HG02588 (cell line): Measurements from ENCODE around the gene FHIP1B.

ENCODE experiments used
- ATAC-seq: cut with Tn5 transposase; IDR thresholded peaks from one replicate; pipeline ENCODE4 v1.9.1; 2021; ENCODE audit warnings: mild to moderate bottlenecking, moderate library complexity; ENCODE audit not compliant: unreplicated experiment

The FHIP1B gene

GRCh38 chr11:6240781-6241180 is 6.3 kb upstream of the FHIP1B start:
- ATAC-seq: no peak

- ATAC-seq: no peak
Measured at GRCh38 chr11:6240139-6240538, 5.7 kb upstream of the FHIP1B start.

DNA sequence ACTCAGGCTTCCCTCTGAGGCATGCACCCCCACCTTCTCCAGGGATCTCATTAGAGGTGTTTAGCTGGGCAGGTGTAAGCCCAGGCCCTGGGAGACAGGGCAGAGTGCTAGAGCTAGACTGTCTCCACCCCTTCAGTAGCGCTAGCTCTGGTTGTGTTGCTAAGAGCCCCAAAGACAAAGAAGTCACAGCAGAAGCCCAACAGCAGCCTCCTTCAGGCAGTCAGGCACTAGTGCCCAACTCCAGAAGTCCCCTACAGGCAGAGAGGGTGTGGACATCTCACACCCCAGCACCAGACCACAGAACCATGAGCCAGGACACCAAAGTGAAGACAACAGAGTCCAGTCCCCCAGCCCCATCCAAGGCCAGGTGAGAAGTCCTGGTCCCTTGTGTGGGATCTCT is 4.5 kb upstream of the FHIP1B start, which contains the start of gene CNGA4:
Gene CNGA4 (plus strand): TSS at position 188 of the 400 bp plus-strand sequence. CDS start 118 bp downstream, at position 306.
- no peak for ATAC-seq

DNA sequence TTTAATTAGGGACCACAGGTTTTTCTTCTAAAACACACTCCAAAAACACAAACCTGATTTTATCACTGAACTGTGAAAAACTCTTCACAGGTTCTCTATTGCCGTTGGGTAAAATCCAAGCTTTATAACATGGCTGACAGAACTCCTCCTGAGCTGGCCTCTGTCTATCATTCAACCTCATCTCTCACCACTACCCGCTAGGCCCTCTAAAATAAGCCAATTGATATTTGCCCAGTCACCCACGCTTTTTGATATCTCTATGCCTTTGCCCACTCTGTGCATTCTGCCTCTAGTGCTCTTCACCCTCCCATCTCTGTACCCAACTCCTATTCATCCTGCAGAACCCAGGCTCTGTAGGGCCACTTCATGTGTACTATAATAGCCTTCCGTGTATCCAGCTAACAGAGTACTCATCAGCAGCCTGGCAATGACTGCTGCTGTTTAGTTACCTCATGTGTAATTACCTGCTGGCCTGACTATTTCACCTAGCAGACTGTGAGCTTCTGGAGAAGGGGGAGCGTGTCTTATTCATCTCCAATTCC is 3.4 kb upstream of the FHIP1B start:
- no peak for ATAC-seq

DNA sequence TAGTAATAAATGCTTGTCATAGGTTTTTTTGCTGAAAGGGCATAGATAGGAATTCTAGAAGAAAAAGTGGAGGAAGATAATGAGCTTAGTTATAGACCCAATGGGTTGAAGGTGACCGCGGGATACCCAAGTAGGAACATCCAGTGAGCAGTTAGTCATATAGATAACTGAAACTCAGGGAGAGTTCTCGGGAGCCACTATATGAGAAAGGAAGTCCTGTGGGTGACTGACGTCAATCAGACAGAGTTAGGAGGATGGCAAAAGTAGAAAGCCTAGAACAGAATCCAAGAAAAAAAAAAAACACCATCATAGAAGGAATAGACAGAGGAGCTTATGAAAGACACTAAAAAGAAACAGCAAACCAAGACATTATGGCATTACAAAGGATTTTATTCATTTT is 2.8 kb upstream of the FHIP1B start:
- no peak for ATAC-seq

DNA sequence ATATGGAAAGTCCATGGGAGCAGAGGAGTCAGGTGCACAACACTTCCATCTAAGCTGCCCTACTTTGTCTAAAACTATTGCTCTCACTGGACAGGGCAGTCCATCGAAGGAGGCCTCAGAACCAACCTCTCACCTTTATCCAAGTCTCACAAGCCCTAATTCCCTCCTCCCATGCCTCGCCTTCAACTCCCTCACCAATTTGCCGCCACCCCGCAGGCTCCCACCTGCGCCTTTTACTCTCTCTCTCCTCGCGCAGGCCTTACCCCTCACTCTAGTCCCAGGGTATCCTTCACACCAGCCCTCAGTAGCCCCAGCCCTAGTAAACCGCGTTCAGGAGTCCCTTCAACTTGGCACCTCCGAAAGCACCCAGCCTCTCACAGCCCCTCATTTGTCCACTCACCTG is 451 bp downstream of the FHIP1B start:
- no peak for ATAC-seq

DNA sequence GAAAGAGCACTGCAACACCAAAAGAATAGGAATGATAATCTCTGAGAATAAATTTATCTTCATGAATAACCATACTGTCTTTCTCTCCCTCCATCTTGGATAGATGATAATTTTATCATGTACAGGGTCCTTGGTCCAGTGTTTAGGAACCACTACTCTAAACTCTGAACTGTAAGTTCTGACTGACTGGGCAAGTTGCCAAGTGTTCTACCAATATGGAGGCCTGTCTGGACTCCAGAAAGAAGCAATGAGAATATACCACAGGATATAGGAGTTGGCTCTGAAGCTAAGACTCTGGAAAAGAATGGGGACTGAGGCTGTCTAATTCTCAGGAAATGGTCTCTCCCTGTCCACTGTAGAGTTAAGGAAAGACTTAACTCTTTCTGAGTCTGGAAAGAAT is 1.5 kb downstream of the FHIP1B start:
- ATAC-seq: no peak

DNA sequence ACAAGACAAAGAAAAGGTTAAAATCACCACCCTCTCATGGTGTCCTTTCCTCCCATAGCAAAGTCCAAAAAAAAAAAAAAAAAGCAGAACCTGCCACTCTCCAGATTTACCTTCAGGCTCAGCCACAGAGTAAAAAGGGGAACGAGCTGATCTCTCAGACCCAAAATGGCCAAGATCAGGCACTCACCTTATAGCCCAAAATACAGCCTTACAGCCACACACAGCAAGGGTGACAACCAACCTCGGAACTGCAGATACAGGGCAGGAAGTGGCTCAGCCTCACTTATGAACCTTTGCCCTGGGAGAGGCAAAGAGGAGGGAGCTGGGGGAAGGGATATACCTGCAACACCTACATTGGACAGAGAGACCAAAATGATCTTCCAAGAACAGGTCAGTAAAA is 4.5 kb downstream of the FHIP1B start:
- no peak for ATAC-seq

GRCh38 chr11:6228520-6228919 is 5.9 kb downstream of the FHIP1B start:
- ATAC-seq: no peak

DNA sequence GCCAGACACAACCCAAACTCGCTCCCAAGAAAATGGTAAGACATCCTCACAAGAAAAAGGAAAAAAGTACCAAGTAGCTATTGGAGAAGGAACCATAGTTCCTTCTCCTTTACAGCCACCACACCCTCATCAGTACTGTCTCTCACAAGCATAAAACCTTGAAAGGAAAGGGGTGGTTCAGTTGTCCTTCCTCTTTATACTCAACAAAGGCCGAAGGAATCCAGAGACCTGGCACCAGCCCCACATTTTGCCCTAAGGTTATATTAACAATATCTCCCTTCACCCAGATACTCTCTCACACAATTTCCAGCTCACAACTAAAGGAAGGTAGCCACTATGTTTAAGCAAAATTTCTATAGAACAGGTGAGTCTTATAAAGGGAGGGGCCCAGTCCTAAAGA is 8.5 kb downstream of the FHIP1B start:
- ATAC-seq: no peak

- ATAC-seq: no peak
Measured at GRCh38 chr11:6225024-6225423, 9.4 kb downstream of the FHIP1B start.

GRCh38 chr11:6224421-6224820 is 10.0 kb downstream of the FHIP1B start:
- ATAC-seq: no peak

DNA sequence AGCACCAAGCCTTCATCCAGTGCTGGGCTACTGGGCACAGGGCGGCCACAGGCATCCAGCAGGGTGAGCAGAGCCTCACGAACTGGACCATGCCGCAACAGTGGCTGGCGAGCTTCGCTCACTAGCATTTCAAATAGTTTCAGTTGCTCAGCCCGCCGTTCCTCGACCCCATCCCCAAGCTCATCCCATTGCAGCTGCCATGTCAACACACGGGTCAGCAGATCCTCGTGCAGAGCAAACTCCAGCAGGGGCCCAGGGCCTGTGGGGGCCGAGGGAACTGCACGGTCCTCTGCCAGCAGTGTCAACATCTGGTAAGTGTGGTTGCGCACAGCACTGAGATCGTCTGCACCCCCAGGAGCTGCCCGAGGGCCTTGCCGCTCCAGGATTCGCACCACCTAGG is 10.6 kb downstream of the FHIP1B start:
- ATAC-seq: no peak

GRCh38 chr11:6219359-6219758 is 15.1 kb downstream of the FHIP1B start:
- ATAC-seq: no peak

DNA sequence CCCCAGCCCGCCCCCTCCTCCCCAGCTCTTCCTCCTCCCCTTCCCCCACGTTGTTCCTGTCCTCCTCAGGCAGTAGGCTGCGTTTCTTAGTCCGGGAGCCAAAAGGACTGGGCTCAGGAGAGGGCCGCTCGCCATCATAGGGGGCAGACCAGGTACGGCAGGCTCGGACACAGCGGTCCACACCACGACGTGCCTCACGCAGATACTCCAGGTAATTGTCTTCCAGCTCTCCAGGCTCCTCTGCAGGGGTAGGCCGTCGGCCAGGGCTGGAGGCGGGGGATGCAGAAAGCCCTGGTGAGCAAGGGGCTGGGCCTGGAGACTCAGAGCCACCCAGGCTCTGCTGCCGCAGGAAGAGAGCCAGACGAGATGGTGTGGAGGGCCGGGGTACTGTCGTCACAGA is 16.7 kb downstream of the FHIP1B start:
- no peak for ATAC-seq

DNA sequence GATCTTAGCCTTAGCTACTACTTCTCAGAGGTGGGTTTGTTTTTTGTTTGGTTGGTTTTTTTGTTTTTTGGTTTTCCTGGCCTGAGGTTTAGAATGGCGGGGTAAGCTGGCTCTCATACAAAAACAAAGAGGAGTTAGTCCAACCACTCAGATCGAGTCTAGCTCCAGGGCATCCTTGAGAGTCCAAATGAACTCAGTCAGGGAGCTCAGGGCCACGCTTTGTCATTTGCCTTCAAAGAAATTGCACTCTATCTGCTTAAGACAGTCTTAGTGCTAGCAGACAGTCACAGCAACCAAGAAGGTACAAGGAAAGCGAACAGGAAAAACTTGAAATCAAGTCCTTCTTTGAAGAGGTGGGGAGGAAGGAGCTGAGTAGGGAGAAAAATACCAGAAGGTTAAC is 17.9 kb downstream of the FHIP1B start:
- no peak for ATAC-seq

DNA sequence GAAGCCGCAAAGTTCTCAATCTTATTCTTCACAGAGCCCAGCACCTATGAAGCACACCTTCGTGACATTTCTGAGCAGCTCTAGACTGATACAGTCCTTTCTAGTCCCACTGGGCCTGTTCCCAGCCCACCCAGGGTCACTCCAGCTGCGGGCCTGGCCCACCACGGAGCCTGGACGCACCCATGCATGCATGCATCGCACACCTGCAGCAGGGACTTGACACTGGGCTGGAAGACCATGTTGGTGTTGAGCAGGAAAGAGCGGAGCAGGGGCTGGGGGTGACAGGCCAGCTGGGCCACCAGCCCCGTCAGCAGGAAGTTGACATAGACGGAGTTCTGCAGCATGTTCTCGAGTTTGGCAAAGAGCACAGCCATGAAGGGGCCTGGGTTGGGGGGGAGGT is 19.9 kb downstream of the FHIP1B start:
- ATAC-seq: no peak

- ATAC-seq: no peak
Measured at GRCh38 chr11:6210274-6210955, 24.0 kb downstream of the FHIP1B start.

DNA sequence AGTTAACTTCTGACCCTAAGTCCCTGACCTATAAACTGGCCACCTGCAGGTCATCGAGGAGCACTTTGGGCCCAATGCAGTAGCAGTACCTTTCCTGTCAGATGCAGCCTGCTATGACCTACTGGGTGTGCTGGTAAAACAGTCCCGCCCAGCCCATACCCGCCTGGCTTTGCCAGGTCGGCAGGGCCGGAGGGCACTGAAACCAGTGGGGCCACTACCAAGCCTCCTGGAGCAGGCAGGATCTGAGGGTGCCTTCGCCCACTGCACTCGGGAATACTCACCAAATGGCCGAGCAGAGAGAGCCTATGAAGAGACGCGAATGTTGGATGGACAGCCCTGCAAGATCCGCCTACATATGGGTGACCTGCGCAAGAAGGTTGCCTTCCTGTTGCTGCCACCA is 24.6 kb downstream of the FHIP1B start:
- no peak for ATAC-seq

GRCh38 chr11:6206456-6207180 is 27.8 kb downstream of the FHIP1B start:
- no peak for ATAC-seq

DNA sequence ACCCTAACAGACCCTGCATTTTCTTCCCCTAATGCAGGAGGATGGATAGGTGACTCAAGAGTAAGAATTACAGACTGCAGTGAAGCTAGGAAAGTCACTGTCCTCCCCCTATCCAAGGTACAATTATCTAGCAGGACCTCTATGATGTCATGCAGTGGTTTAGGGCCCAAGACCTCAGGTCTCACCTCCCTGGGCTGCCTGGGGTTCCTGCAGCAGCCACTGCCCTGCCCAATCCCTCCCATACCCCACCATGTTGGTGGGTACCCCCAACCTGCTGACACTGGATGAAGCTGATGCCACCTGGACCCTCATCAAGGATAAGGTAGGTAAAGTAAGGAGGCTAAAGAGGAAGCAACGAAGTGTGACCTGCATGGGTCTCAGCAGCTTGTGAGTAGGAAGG is 29.1 kb downstream of the FHIP1B start, which contains the start of gene C11orf42:
Gene C11orf42 (plus strand): TSS at position 192 of the 400 bp plus-strand sequence. CDS start 59 bp downstream, at position 251.
- ATAC-seq: no peak

DNA sequence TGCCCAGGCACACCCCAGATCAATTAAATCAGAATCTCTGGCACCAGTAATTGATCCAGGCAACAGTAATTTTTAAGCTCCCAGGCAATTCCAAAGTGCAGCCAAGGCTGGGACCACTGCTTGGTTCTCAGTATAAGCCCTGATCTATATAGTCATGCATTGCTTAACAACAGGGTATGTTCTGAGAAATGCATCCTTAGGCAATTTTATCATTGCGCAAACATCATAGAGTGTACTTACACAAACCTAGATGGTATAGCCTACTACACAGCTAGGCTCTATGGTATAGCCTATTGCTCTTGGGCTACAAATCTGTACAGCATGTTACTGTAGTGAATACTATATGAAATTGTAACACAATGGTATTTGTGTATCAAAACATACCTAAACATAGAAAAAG is 29.7 kb downstream of the FHIP1B start:
- ATAC-seq: no peak
